Stimulated activated CD4-positive, alpha-beta T cell treated with anti-CD3 and anti-CD28 coated beads, Interleukin-1b, Interleukin-23, amount 100 ng/mL, for 48 hours (primary cell): ENCODE results near the gene DCDC2.
"Not testable (repeated sequence)": the region's sequence is repeated elsewhere in the genome, so short reads cannot be mapped to it uniquely, and the experiment has no call there.

Source experiments
- DNase-seq: peaks from one replicate; pipeline ENCODE4 v3.0.0-alpha.2; 2020

Gene DCDC2

DNA sequence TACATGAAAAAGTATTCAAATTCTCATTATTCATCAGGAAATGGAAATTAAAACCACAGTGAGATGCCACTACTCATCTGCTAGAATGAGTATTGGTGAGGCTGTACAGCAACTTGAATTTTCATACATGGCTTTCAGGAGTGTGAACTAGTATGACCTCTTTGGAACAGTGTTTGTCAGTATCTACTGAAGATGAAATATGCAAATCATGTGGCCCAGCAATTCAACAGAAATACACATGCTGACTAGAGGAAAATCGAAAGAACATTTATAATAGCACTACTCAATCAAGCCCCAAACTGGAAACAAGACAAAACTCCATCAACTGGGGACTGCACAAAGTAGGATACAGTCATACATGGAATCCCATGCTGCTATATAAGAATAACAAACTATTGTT lies 102.2 kb downstream of the DCDC2 start:
- no peak for DNase-seq

- DNase-seq = no peak
Measured at GRCh38 chr6:24253360-24253759, 104.5 kb downstream of the DCDC2 start.

DNA sequence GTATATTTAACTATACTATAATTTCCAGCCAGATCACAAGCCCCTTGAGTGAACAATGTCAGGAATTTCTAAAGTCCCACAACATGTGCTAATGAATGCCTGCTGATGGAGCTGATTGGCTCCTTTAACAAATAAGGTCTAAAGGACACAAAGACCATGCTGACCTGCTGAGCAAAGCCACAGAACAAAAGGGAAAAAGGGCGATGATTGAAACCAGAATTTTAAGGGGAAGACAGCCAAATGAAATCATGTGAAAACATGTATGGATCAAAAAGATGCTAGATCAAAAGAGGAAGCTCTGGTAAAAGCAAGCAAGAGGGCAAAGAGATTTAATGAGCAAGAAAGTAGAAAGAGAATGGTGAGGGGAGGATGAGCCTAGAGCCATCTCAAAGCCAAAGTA lies 105.6 kb downstream of the DCDC2 start:
- no peak for DNase-seq

DNA sequence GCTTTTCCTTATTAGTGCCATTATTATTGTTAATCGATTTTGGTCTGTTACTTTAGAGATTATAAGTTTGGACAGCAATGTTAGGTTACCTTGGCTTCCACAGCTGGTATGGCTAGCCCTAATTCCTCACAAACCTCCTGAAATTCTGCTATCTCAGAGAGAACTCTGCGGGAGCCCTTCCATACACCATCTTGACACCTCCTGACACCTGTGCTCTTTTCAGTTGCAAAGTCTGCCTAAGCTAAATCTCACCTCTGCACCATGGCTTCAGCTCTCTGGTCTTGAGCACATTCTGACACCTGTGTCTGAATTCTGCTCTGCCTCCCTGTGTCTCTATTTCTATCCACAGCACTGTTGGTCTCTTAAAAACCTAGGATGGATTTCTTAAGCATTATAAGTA lies 106.5 kb downstream of the DCDC2 start:
- DNase-seq = no peak

- no peak for DNase-seq
Measured at GRCh38 chr6:24249926-24250325, 107.9 kb downstream of the DCDC2 start.

GRCh38 chr6:24245275-24245674 lies 112.6 kb downstream of the DCDC2 start:
- DNase-seq = no peak

GRCh38 chr6:24242924-24243323 lies 114.9 kb downstream of the DCDC2 start:
- no peak for DNase-seq

DNA sequence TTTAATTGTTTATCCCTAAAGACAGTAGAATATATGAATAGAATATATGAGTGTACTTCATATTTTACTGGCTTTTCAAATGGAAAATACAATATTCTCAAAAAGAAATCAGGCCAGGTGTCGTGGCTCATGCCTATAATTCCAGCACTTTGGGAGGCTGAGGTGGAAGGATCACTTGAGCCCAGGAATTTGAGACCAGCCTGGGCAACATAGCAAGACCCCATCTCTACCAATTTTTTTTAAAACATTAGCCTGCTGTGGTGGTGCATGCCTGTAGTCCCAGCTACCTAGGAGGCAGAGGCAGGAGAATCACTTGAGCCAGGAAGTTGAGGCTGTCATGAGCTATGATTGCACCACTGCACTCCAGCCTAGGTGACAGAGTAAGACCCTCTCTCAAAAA lies 116.1 kb downstream of the DCDC2 start:
- DNase-seq = not testable (repeated sequence)

DNA sequence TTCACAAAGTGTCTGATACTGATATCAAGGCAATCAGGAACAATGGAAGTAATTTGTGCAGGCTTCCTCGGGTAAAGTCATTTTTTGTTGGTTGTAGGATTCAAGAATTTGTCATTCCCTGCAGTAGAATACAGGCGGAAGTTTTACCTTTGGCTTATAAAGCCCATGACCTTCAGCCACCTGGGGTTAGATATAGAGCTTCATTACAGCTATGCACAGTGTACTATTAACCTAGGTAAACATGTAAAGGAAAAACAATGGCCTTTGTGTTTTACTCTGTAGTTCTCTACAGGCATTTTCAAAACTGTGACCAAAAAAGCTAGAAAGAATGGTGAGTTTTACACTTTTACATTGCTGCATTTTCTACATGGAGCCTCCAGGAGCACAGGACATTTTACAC lies 116.9 kb downstream of the DCDC2 start:
- DNase-seq = no peak

DNA sequence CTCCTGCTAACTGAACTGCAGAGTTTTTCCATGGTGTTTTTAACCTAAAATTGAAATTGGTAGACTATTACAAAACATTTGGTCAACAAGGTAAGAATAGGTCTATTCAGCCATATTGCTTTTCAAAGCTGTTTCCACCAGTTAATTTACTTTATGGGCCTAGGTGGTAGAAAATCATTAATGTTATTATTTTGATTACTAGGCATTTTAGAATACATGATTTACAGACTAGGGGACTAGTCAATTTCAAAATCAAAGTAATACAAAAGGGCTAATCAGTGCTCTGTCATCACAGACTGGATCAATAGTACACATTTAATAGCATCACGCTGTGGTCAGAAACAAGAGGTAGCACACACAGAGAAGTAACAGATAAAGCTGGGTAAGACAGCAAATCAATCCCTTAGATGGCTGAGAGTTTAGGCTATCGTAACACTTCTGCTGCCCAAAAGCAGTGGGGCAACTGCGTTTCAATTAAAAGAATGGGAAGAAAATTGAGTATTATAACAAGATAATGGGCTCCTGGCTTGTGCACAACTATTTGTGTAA lies 117.4 kb downstream of the DCDC2 start:
- no peak for DNase-seq

DNA sequence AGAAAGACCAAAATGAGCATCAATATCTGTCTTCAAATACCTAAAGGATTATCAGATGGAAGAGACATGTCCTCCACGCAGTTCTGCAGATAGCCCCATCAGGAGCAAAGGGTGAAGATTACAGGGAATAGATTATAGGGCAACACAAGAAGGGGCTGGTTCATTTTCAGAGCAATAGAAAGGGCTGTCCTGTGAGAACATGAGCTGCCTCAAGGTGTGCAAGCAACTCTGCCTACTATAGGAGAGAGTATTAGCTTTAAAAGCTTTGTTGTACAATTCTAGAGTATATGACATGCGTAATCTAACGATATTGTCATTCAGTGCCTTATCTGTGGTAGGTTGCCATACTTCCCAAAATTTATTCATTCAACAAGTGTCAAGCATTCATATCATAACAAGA lies 119.2 kb downstream of the DCDC2 start:
- no peak for DNase-seq

- not testable (repeated sequence) for DNase-seq
Measured at GRCh38 chr6:24236779-24237178, 121.1 kb downstream of the DCDC2 start.

- no peak for DNase-seq
Measured at GRCh38 chr6:24233813-24234442, 123.9 kb downstream of the DCDC2 start.

- no peak for DNase-seq
Measured at GRCh38 chr6:24231438-24231977, 126.4 kb downstream of the DCDC2 start.

GRCh38 chr6:24229696-24230405 lies 128.0 kb downstream of the DCDC2 start:
- no peak for DNase-seq

- DNase-seq = no peak
Measured at GRCh38 chr6:24228681-24229255, 129.1 kb downstream of the DCDC2 start.

DNA sequence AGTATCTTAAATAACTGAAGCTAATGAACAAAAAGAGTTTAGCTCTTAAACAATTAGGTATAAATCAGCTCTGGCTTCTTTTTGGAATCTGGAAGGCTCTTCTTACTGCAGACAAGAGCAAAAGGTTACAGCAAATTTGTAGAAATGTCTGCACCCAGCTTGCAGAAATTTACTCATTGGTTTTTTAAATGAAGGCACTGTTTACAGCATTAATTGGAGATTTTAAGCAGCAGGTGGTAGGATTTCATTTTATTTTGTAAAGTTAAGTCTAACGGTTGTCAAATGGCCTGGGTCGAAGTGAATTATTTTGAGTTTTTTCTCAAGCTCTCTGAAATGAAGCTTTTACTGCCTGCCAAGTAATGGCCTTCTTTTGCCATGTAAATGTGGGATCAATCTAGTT lies 129.7 kb downstream of the DCDC2 start:
- DNase-seq = no peak

DNA sequence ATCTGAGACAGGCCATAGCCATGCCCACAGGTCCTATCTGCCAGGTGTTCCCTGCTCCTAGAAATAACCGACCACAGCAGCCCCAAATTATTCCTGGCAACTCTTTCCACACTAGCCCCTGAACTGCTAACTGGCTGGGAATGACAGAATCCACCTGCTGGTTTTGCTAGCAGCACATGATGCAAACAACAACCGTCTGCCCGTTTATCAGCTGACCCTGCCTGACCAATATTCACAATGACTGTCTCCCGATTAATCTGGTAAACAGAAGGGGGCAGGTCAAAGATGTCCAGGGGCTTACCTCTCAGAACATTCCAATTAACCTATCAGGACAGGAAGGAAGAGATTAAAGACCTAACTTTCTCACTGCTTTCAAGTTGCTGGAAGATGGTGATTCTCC lies 130.3 kb downstream of the DCDC2 start:
- no peak for DNase-seq

DNA sequence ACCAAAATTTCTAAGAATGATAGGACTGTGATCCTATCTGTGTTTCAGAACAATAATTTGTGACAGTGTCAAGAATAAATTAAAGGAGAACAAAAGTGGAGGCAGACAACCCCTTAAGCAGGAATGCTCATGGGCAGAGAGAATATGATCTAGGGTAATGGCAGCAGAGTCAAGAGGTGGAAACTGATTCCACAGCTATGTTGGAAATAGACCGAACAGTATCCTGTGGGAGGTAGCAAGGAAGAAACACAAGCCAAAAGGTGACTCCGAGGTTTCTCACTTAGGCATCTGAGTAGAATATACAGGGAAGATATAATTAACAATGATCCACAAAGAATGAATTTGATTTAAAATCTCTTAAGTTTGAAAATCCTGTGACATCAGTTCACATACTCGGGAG lies 131.3 kb downstream of the DCDC2 start:
- DNase-seq = no peak

GRCh38 chr6:24225838-24226237 lies 132.0 kb downstream of the DCDC2 start:
- DNase-seq = no peak

DNA sequence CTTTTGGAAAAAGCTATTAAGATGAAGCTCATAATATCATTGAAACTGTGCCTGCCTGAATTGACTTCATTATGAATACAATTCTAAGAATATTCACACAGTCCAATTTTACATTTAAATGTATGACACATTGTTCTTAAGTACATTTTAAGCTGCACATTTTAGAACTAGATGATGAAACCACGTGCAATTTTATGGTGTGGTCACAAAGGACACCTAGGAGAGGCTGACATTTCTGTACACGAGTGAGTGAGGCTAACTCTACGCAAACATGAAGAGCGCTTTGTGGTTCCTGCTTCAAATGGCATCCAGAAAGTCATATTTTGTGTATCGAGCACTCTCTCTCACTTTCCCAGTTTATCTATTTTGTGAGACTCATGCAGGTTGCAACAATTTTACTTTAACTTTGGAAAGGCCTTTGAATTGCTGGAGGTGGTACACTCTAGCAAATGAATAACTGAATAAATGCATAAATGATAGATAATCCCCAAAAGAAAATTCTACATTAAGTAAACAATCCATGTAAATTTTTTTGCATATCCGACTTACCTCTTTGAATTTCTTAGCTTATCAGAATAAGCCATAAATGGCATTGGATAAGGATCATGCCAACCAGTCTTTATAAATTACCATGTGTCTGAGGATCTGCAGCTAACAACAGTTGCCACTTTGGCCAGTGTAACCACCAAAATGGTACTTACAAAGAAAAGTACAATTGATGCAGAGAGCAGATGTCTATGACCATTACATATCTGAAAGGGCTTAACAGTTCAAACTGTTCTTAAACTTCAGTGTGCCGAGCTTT lies 134.5 kb downstream of the DCDC2 start:
- DNase-seq = no peak

DNA sequence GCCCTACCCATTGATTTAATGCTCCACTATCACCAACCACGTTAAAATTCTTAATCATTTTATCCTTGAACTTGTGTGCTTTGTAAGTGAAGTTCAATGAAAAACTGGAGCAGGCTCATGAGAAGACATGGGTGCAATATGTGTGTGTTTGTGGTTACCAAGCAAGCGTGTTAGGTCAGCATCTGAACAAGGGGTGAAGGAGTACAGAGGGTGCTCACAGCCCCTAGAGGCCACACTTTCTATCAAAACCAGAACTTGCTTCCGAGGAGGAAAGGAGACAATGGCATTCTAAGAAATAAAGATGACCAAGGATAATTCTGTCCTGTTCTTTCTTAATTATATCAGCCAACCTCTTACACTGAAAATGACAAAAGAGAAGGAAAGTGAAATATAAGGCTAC lies 138.2 kb downstream of the DCDC2 start:
- DNase-seq = no peak

DNA sequence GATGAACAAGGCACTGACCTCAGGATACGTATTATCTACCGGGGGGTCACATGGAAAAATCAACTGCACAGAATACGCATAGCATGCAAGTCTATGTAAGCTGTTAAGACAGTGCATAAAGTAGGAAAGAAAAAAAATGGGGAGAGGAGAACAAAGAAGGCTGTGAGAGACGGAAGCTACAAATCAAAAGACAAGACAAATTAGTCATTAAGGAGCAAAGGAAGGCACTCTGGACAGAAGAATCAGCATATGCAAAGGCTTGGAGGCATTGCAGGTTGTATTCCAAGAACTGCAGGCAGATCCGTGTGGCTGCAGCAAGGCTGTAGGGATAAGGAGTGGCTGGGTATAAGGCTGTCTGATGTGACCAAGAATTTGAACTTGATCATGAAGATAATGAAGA lies 142.9 kb downstream of the DCDC2 start:
- DNase-seq = no peak
